ENCODE measurements around the gene HDGF.

Gene HDGF

DNA sequence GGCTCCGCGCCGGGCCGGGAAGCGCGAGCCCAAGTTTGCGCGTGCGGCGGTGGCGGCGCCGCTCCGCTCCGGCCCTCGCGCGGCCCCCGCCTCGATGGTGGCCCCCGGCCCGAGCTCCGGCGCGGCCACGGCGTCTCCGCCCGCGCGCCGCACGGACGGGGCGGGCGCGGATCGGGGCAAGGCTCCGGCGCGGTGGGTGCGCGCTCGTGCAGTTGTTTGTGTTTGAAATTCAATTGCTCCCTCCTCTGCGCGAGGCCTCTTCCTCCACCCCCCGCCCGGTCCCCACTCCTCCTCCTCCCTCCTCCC is at the start of gene HDGF:
TSS of gene HDGF (minus strand) at position 225 of the 306 bp plus-strand sequence. CDS start 246 bp downstream, outside the sequence.
- TF ChIP-seq CTCF (IDR thresholded peaks at IDR 0.05; ENCODE audit: control insufficient read depth, extremely low read depth, insufficient read depth) = no peak

DNA sequence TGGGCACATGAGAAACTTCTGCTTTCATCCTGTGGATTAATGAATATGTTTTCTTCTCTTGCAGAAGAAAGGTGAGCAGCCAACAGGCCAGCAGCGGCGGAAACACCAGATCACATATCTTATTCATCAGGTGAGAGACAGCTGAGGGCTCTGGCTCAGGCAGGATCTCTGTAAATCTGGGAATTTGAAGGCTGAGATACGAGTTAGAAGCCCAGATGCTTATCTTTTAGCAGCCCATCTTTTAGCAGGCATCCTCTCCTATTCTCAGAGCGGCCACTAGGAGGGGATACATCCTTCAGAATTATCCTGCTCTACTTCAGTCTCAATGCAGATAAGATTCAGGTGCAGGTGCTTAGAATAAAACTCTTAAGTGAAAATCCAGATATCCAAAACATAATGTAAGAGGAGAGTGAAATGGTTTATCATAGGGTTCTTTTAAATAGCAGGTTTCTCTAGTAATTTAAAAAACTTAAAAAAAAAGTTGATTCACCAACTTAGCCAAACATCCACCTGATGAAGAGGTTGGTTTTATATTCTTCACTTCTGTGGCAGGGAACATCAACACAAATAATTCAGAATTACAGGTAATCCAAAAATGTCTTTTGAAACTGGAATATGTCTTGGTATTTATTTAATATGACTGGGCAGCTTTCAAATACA is 45.9 kb upstream of the HDGF start:
- H3K4me3 ChIP-seq (ENCODE audit: low read depth, low read length) = no peak overlapping the region
- peak; percentile 82 for TF ChIP-seq CTCF (IDR thresholded peaks at IDR 0.05; ENCODE audit: control insufficient read depth, extremely low read depth, insufficient read depth)
- peak; percentile 26 for DNase-seq (ENCODE audit: low read depth)

More for the DNA sequence above, at the start of gene HDGF:
- peak within 1 kb of the TSS; percentile 63 for H3K4me3 ChIP-seq (ENCODE audit: low read depth, low read length)
- no peak for DNase-seq (ENCODE audit: low read depth)

DNA sequence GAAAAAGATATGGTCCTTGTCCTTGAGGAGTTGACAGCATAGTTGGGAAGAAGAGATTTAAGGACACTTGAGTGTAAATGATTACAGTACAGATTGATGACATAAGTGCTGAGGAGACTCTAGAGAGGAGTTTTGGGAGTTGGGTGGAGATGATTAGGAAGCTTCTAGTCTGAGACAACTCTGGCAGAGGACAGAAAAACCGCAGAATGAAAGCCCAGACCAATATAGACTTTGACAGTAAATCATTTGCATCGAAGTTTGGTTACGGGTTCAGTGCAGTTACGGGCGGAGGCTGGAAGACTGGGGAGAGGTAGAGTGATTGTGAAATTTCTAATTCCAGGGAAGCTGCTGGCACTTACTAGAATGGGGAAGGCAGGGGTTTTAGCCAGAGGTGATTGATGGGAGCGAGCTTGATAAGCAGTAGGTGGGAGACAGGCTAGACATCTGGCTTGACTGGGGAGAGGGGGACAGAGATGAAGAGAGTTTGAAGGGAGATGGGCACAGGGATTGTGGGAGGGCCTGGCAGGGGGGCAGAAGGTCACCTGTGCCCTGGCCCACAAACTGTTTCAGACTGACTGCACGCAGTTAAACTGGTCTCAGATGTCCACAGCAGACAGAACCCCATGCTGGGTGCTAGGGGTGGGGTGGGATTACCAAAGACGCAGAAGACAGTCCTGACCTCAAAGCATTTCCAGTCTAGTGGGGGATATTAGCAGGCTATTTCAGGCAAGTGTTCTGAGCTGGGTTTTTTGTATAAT is 45.0 kb upstream of the HDGF start:
- no peak overlapping the region for H3K4me3 ChIP-seq (ENCODE audit: low read depth, low read length)
- DNase-seq (ENCODE audit: low read depth) = no peak
- TF ChIP-seq CTCF (IDR thresholded peaks at IDR 0.05; ENCODE audit: control insufficient read depth, extremely low read depth, insufficient read depth) = no peak

DNA sequence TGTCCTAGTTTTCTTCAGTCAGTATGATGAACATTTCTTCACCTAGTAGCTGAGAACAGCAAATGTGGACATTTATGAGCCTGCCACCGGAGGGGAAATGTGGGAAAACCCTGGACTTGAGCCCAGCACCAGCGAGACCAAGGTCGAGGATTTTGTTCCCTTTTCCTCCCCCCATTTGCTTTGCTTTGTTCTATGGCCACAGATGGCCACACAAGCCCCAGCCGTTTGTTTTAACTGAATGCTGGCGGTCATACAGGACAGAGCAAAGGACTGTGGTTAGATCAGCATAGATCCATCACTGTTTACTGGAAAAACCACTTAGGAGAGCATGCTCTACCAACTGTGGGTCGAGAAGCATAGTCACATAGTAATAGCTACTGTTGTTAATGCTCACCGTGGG is 44.3 kb upstream of the HDGF start:
- no peak for TF ChIP-seq CTCF (IDR thresholded peaks at IDR 0.05; ENCODE audit: control insufficient read depth, extremely low read depth, insufficient read depth)
- no peak overlapping the region for H3K4me3 ChIP-seq (ENCODE audit: low read depth, low read length)
- no peak for DNase-seq (ENCODE audit: low read depth)

GRCh38 chr1:156795374-156795733 is 43.9 kb upstream of the HDGF start:
- no peak for DNase-seq (ENCODE audit: low read depth)
- H3K4me3 ChIP-seq (ENCODE audit: low read depth, low read length) = no peak overlapping the region
- TF ChIP-seq CTCF (IDR thresholded peaks at IDR 0.05; ENCODE audit: control insufficient read depth, extremely low read depth, insufficient read depth) = no peak

DNA sequence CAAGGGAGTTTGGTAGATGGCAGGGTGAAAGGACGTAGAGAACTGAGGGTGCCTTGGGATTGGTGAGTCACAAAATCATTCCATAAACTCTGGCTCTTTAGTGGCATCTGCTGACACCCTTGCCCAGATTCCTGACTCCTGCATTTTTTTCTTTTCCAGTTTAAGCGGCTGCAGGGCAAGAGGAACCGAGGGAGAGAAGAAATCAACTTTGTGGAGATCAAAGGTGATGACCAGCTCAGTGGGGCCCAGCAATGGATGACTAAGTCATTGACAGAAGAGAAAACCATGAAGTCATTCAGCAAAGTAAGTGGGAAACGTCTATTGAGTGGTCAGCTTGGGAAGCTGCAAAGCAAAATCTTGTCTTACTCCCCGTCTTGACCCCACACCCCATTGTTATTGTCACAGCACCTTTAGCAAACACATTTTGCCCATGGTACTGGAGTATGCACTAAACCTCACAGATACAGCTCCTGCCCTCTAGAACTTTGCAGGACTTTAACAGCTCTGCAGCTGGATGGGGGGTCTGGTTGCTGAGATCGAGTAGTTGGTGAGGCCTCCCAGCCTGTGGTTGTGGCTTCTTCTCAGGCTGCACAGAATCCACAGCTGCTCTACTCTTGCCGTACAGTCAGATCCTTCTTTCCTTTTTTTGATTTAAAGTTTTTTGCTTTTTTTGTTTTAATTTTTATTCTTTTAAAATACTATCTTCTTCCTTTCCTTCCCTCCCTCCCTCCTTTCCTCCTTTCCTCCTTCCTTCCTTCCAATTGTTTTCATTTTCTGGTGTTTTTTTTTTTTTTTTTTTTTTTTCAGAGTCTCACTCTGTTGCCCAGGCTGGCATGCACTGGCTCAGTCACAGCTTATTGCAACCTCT is 43.3 kb upstream of the HDGF start:
- no peak overlapping the region for H3K4me3 ChIP-seq (ENCODE audit: low read depth, low read length)
- no peak for DNase-seq (ENCODE audit: low read depth)

More for the DNA sequence above, 43.3 kb upstream of the HDGF start:
- no peak for TF ChIP-seq CTCF (IDR thresholded peaks at IDR 0.05; ENCODE audit: control insufficient read depth, extremely low read depth, insufficient read depth)
